Mesothelial cell of epicardium (in vitro differentiated cells): ENCODE data around the gene TPR. TPM values are rescaled to one million over a fixed set of nuclear protein-coding genes. Genes with fewer than 3 reads are reported as not detected.

Source experiments
- DNase-seq, 2 experiments: peaks; one replicate each; pipeline ENCODE4 v3.0.0; 2021; ENCODE audit warnings: low spot score in 2 of 2; ENCODE audit not compliant: unreplicated experiment in 2 of 2
- H3K27ac Mint-ChIP-seq: 2 replicates; pipeline ENCODE4 v1.8.0; 2021; ENCODE audit warnings: mixed read lengths
- H3K27me3 Mint-ChIP-seq: 2 replicates; pipeline ENCODE4 v1.8.0; 2021; ENCODE audit warnings: low read depth, mixed read lengths
- H3K36me3 Mint-ChIP-seq: 2 replicates; pipeline ENCODE4 v1.8.0; 2021; ENCODE audit warnings: mixed read lengths
- H3K4me1 Mint-ChIP-seq: 2 replicates; pipeline ENCODE4 v1.8.0; 2021; ENCODE audit warnings: mixed read lengths
- H3K4me3 Mint-ChIP-seq: 2 replicates; pipeline ENCODE4 v1.8.0; 2021; ENCODE audit warnings: mild to moderate bottlenecking, moderate library complexity, mixed read lengths
- H3K9me3 Mint-ChIP-seq: 2 replicates; pipeline ENCODE4 v1.8.0; 2021; ENCODE audit warnings: mixed read lengths
- total RNA-seq: library from RNA; stranded (reverse); gene quantifications from 3 replicates; pipeline ENCODE4 v1.2.1, GENCODE V29; 2021
- TF ChIP-seq, protein P1 (sequence below): fragments of 200-600 bp; sonication (generic); IDR thresholded peaks from one replicate; pipeline ENCODE4 v1.5.0; 2021; ENCODE audit warnings: antibody characterized with exemption; ENCODE audit not compliant: unreplicated experiment

The TPR gene
- total RNA-seq, 1 donor from 2014 or later, result 130 TPM

- TF ChIP-seq, protein P1, sequence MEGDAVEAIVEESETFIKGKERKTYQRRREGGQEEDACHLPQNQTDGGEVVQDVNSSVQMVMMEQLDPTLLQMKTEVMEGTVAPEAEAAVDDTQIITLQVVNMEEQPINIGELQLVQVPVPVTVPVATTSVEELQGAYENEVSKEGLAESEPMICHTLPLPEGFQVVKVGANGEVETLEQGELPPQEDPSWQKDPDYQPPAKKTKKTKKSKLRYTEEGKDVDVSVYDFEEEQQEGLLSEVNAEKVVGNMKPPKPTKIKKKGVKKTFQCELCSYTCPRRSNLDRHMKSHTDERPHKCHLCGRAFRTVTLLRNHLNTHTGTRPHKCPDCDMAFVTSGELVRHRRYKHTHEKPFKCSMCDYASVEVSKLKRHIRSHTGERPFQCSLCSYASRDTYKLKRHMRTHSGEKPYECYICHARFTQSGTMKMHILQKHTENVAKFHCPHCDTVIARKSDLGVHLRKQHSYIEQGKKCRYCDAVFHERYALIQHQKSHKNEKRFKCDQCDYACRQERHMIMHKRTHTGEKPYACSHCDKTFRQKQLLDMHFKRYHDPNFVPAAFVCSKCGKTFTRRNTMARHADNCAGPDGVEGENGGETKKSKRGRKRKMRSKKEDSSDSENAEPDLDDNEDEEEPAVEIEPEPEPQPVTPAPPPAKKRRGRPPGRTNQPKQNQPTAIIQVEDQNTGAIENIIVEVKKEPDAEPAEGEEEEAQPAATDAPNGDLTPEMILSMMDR, result no peak
- DNase-seq, result no peak
- Mint-ChIP-seq H3K27ac (no peak overlapping the region), H3K4me1 (no peaks in the 10 kb centered on the region), H3K27me3 (no peaks in the 10 kb centered on the region), H3K36me3 (peaks cover 10% of the 10 kb centered on the region), H3K4me3 (no peak overlapping the region), H3K9me3 (no peaks in the 10 kb centered on the region)
Observed at GRCh38 chr1:186307445-186307844, 67.6 kb downstream of the TPR start.

DNA sequence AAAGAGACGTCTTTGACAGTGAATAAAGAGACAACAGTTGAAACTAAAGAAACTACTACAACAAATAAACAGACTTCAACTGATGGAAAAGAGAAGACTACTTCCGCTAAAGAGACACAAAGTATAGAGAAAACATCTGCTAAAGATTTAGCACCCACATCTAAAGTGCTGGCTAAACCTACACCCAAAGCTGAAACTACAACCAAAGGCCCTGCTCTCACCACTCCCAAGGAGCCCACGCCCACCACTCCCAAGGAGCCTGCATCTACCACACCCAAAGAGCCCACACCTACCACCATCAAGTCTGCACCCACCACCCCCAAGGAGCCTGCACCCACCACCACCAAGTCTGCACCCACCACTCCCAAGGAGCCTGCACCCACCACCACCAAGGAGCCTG, 68.5 kb downstream of the TPR start:
- TF ChIP-seq, protein P1, result no peak
- no peak overlapping the region for H3K4me3 Mint-ChIP-seq
- H3K9me3 Mint-ChIP-seq, result no peaks in the 10 kb centered on the region
- H3K27ac Mint-ChIP-seq, result no peak overlapping the region
- no peaks in the 10 kb centered on the region for H3K27me3 Mint-ChIP-seq
- no peaks in the 10 kb centered on the region for H3K4me1 Mint-ChIP-seq
- H3K36me3 Mint-ChIP-seq, result peaks cover 9% of the 10 kb centered on the region
- no peak for DNase-seq

GRCh38 chr1:186304982-186305949, 69.8 kb downstream of the TPR start:
- TF ChIP-seq, protein P1, result no peak
- H3K27me3 Mint-ChIP-seq, result no peaks in the 10 kb centered on the region
- no peak overlapping the region for H3K4me3 Mint-ChIP-seq

DNA sequence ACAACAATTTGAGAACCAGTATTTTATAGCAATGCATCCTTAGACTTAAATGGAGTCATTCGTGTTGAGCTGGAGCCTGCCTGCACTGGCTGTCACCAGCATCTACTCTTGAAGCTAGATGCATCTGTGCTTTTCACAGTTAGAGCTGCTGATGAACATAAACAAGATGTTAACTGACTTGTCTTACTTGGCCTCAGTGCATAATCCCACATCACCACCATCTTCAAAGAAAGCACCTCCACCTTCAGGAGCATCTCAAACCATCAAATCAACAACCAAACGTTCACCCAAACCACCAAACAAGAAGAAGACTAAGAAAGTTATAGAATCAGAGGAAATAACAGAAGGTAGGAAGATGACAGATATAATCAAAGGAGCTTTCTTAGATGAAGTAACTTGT, 71.1 kb downstream of the TPR start:
- Mint-ChIP-seq H3K9me3 (no peaks in the 10 kb centered on the region), H3K27me3 (no peaks in the 10 kb centered on the region), H3K36me3 (no peaks in the 10 kb centered on the region), H3K27ac (no peak overlapping the region), H3K4me3 (no peak overlapping the region), H3K4me1 (no peaks in the 10 kb centered on the region)
- TF ChIP-seq, protein P1, result no peak
- no peak for DNase-seq

More at GRCh38 chr1:186304982-186305949, 69.8 kb downstream of the TPR start:
- H3K36me3 Mint-ChIP-seq, result peaks cover 4% of the 10 kb centered on the region
- no peak overlapping the region for H3K27ac Mint-ChIP-seq
- DNase-seq, result no peak
- H3K4me1 Mint-ChIP-seq, result no peaks in the 10 kb centered on the region
- H3K9me3 Mint-ChIP-seq, result no peaks in the 10 kb centered on the region

GRCh38 chr1:186302381-186302920, 72.6 kb downstream of the TPR start:
- TF ChIP-seq, protein P1, result no peak
- Mint-ChIP-seq H3K9me3 (no peaks in the 10 kb centered on the region), H3K36me3 (no peaks in the 10 kb centered on the region), H3K4me1 (no peaks in the 10 kb centered on the region), H3K27me3 (no peaks in the 10 kb centered on the region), H3K27ac (no peak overlapping the region), H3K4me3 (no peak overlapping the region)
- DNase-seq, result no peak
